DMS114 treated with DMSO at 0.1 percent for 48 hours (cell line): ENCODE data around the gene DPP3.
"Not testable (repeated sequence)": the region's sequence is repeated elsewhere in the genome, so short reads cannot be mapped to it uniquely, and the experiment has no call there.

Experiments
- DNase-seq: peaks from one replicate; lab custom pipeline; 2025; ENCODE audit not compliant: unreplicated experiment; lab: John Stamatoyannopoulos, UW

DPP3 gene

DNA sequence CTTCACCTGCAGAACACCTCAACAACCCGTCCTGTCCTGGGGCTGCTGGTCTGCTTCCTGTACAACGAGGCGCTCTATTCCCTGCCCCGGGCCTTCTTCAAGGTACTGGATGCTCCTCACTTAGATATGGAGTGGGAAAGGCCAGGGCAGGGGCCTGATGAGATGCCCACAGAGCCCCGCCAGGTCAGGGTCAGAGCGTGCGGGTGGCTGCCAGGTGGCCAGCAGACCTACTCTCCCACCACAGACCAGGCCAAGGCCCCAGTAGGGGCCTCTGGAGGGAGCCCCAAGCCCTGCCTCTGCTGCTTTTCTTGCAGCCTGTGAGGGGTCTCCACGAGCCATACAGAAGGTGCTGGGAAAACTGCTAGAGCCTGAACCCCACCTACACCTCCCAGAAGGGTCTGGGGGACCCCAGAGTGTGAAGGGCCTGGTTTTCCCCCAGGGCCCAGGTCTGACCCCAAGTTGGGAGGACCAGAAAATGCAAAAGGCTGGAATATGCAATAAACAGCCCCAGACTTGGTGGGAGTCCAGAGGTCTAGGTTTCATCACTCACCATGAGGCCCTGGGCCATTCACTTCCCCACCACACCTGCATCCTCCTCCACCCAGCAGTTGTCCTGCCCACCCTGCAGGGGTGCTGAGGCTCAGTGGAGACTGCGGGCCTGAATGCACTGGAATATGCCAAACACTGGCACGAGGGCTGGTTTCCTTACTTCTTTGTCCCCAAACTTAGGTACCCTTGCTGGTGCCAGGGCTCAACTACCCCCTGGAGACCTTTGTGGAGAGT, 50.9 kb downstream of the DPP3 start:
- DNase-seq, result no peak

DNA sequence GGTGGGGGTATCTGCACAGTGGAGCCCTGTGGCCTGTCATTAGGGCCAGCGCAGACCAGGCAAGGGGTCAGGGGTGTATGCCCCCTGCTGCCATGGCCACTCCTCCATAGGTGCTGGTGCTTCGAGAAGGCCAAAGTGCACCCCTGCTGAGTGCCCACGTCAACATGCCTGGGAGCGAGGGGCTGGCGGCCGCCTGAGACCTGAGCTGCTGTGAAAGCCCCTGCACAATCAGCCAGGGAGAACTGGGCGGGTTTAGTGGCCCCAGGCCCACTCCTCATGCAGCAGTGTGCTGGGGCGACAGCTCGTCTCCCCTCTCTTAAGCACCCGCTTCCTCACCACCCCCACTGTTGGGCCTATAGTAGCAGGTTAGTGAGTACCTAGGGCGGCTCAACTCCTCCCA, 51.6 kb downstream of the DPP3 start:
- no peak for DNase-seq

DNA sequence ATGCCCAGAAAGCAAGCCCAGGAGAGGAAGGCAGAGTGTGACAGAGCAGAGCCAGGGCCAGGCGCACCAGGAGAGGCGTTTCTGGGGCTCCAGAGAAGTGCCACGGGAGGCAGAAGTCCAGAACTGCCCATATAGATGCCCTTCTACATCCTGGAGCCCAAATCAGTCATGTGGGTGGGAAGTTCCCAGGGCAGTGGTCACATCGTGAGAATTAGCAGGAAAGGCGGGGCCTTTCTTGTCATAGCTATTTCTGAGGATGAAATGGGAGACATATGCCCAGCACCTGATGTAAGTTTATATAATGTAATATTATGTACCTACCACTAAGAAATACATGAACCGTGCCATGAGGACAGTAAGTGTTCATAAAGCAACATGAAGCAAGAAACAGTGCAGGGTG, 52.5 kb downstream of the DPP3 start:
- no peak for DNase-seq

DNA sequence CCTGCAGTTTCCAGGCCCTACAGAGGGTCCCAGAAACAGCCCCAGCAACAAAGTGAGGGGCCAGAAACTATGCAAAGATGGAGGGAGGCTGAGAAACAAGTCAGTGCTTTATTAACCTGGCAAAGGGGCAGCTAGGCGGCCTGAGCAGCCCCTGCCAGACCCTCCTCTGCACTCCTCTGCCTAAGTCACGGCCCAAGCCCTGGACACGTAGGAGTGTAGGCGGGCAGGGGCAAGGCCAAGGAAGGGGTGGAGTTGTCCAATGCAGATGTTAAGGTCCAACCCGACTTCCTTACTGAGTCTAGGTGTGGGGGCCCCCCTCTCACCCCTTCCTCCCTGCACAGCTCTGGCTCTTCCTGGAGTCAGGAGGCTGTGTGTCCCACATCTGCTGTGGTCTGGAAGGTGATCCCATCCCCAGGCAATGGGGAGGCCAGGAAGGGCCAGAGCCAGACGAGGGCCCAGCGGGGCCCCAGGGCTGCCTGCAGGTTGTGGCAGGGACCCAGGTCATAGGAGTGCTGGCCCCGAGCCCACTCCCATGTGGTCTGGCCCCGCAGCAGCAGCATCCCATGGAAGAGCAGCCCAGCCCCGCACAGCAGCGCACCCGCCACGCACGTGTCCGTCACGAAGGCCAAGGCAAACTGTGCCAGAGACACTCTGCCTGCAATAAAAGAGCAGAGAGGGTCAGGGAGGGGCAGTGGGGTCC, 59.1 kb downstream of the DPP3 start:
- no peak for DNase-seq

DNA sequence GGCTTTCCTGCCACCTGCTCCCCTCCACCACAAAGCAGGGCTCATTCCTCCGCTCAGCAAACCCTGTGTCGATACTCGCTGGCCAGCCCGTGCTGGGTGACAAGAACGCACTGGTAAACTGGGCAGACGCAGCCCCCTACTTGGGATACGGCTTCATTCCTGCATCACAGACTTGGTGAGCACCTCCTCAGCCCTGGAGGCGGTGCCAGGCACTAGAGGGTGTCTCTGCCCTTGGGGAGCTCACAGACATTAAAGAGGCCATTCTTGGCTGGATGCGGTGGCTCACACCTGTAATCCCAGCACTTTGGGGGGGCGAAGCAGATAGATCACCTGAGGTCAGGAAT, 59.6 kb downstream of the DPP3 start:
- no peak for DNase-seq

DNA sequence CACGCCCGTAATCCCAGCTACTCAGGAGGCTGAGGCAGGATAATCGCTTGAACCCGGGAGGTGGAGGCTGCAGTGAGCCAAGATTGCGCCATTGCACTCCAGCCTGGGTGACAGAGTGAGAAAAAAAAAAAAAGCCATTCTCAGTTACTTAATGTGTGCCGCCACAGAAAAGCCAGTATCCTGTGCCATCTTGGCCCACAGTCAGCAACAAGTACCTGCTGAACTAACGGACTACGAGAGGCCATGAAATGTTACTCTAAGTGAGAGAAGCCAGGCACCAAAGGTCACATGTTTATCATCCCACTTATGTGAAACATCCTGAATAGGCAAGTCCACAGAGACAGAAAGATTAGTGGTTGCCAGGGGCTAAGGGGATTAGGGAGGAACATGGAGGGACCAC, 60.4 kb downstream of the DPP3 start:
- not testable (repeated sequence) for DNase-seq

DNA sequence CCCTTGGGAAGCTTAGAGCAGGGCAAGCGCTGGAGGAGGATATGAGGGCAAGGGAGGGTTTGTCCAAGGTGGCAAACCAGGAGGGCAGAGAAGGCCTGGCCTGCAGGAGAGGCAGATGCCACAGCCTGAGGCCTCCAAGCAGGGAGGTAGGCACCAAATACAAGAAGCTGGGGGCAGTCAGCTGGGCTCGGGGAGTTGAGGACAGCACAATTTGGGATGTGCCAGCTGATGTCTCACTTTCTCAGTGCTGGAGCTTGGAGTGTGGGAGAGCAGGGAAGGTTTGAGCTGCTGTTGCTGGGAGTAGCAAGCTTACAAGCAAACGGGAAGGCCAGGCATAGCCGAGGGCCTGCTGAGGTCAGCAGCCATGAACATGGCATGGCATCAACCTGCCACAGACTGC, 61.7 kb downstream of the DPP3 start:
- DNase-seq, result no peak

DNA sequence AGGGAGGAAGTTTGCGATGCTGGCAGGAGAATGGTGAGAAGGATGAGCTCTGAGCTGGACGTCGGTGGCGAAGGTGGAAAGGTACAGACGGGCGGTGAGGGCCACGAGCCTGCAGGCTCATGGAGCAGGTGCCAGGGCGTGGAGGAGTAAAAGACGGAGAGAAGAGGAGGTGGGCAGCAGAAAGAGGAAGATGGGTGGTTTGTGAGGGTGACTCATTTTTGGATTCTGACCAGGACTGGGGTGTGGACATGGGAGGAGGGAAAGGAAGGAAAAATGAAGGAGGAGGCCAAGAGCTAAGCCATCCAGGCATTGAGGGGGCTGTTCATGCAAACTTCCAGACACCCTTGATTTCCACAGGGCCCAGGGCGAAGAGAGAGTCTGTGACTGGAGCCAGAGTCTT, 62.1 kb downstream of the DPP3 start:
- DNase-seq, result no peak

DNA sequence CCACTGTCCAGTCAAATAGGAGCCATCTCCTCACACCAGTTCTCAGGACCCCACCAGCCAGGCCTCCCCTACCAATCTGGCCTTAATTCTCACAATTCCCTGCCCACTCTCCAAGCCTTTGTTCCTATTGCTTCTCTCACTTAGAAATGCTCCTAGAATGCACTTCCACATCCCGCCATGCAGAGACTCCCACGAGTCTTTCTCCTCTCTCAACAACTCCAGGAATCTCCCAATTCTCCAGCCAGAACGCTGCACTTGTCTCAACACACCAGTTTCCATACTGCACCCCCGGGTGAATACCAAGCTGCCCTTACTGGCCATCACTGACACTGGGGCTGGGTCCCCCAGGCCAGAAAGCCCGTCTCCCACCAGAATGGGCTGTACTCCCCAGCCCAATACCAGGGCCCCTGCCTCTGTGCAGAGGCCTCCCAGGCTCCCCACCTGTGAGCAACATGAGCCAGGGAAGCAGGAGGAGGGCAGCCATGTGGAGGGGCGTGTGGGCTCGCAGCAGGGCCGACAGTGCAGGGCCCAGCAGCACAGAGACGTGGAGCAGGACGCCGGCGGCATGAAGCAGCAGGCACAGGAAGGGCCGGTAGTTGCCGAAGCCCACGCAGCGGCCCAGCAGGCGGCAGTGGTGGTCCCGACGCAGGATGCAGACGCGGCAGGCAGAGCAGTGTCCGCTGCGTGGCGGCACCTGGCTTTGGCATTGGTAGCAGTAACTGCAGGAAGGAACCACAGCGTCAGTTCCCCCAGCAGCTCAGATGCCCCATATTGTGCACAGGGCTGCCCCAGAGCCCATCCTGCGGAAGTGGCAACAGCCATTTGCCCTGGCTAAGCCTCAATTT, 63.3 kb downstream of the DPP3 start:
- DNase-seq, result peak; percentile 71

DNA sequence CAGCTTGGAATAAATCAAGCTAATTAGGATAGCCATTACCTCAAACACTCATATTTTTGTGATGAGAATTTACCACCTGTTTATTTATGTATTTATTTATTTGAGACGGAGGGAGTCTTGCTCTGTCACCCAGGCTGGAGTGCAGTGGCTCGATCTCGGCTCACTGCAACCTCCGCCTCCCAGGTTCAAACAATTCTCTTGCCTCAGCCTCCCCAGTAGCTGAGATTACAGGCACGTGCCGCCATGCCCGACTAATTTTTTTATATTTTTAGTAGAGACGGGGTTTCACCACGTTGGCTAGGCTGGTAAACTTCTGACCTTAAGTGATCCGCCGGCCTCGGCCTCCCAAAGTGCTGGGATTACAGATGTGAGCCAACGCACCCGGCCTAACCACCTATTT, 64.7 kb downstream of the DPP3 start:
- DNase-seq, result not testable (repeated sequence)

DNA sequence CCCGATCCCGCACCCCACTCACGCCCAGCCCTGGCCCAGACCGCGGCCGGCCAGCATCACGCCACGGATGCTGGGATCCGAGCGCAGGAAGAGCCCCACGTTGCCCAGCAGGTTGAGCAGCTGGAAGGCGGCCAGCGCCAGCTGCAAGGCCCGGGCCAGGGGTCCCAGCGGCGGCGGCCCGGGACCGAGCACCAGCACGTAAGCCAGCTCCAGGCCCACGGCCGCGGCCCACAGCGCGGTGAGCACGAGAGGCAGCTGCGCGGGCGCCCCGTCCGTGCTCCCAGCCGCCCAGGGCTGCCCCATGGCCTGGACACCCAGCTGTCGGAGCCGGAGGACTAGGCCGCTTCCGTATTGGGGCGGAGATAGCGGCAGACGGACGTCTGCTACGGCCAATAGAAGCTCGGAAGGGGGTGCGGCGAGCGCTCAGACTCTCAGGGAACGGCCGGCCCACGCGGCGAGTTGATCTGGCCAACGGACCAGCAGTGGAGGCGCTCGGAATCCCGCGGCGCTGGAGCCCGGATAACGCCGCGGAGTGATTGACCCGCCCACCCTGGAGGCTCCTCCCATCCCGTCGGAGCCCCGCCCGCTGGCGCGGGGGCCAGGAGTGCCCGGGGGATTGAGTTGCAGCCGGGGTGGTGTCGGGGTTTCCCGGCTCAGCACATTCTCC, 65.6 kb downstream of the DPP3 start, which contains the start of gene ZDHHC24:
ZDHHC24 (minus strand) TSS at position 348 of the 667 bp plus-strand sequence; CDS start at position 303, 45 bp downstream.
- peak; percentile 94 for DNase-seq

DNA sequence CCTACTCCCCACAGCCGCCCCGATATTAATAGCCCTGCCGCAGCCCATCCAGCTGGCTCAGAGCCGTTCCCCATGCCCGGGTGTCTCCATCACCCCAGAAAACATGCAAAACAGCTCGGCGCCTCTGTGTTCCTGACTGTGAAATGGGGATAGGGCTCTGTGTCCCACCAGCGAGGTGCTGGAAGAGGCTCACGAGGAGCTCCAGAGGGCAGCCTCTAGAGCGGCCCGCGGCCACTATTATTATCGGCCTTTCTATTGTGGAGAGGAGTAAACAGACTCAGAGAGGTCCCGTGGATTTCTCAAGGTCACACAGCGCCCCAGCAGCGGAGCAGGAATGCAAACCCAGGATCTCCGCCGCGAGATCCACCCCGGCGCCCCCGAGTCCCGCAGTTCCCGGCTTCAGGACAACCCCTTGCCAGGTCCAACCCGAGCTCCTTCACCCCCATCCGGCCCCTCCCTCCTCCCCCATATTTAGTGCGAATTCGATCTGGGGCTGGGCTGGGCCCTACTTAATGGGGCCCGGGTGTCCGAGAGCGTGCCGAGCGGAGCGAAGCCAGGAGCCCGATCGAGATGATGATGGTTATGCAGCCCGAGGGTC, 66.2 kb downstream of the DPP3 start, which contains the start of gene ACTN3:
ACTN3 (plus strand) TSS at position 536 of the 598 bp plus-strand sequence; CDS start at position 571, 35 bp downstream.
- peak; percentile 17 for DNase-seq

DNA sequence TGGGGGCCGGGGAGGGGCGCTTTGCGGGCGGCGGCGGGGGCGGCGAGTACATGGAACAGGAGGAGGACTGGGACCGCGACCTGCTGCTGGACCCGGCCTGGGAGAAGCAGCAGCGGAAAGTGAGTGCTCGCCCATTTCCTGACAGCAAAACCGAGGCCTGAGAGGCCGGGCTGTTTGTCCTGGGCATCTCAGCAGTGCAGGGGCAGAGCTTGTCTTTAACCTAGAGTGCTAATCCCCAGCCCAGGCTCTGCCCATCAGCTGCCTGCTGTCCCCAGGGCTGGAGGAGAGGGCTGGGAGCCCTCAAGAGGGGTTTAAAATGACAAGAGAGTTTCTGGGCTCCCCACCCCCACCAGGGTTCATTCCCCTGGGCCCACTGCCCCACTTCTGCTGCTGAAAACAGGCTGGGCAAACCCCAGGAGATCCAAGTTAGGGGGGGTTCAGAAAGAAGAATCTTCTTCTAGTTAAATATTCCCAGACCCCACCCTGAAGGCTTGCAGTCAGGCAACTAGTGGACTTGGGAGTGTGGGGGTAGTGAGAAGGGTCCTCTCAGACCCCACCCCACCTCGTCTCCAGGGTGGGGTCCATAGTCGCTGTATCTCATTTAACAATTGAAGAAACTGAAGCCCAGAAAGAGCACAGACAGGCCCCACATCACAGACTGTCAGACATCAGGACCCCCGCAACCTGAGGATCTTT, 66.9 kb downstream of the DPP3 start:
- DNase-seq, result no peak

DNA sequence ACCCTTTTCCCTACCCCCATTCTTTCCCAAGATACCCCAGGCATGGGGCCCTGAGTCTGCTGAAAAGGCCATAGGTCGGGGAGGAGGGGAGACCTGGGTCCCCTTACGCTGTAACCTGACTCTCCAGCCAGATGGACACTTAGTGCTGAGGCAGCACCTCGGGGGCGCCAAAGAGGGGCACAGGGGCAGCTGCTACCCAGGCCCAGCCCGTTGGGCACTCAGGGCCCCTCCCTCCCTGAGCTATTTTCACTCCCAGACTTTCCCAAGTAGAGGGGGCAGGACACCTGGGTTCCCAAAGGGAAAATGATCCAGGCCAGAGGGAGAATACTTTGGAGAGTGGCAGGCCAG, 67.4 kb downstream of the DPP3 start:
- DNase-seq, result no peak

DNA sequence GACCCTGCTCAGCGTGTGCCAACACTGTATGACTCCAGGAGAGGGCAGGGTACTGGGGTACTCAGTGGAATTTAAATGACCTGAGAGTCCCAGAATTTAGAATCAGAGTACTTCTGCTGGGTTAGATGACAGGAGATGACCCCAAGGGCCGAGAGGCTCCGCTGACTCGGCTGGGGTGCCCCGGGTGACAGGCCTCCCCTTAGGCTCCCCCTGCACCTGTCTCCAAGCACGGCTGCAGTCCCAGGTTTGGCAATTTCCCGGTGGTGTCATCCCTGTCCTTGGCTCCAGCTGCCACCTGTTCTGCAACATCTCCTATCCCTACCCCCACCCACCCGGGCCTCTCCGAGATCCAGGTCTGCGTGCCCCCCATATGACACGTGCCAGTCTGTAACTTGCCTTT, 67.8 kb downstream of the DPP3 start:
- DNase-seq, result no peak

DNA sequence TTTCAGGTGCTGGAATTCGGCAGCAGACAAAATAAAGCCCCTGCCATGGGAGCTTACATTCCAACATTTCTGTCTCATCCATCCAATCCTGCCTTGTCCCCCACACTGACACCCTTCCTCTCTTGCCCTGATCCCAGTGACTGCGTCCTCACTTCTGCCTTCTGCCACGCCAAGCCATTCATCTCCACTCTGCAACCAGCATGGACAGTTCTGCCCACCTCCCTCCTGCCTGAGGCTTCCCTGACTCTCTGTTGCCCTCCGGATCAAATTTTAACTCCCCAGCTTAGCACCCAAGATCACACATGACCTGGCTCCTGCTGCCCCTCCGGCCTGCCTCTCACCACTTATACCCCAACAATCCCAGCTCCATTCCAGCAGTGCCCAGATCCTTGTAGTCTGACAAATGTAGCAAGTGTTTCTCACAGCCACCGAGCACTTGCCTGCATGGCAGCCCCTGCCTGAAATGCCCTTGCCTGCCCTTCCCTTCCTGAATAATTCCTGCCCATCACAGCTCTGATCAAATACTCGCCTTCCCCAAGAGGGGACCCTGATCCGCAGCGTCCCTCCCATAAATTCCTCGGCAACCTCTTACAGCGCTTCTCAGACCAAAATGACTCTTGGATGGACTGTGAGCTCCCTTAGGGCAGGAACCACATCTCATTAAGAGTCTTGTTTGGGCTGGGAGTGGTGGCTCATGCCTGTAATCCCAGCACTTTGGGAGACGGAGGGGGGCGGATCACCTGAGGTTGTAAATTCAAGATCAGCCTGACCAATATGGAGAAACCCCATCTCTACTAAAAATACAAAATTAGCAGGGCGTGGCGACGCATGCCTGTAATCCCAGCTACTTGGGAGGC, 68.8 kb downstream of the DPP3 start:
- DNase-seq, result no peak

DNA sequence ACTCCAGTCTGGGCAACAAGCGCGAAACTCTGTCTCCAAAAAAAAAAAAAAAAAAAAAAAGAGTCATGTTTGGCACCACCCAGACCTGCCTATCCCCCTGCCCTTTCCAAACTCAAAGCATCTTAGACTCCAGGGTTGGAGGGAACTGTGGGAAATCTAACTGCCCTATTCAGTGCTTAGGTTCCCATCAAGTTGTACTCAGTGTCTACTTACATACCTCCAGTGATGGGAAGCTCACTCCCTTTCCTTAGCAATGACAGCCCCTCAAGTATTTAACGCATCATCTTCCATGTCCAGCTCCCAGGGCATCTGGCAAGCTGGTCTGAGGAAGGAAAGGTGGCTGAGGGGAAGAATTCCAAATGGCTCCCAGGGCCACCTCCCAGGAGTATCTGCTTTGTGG, 69.5 kb downstream of the DPP3 start:
- no peak for DNase-seq

DNA sequence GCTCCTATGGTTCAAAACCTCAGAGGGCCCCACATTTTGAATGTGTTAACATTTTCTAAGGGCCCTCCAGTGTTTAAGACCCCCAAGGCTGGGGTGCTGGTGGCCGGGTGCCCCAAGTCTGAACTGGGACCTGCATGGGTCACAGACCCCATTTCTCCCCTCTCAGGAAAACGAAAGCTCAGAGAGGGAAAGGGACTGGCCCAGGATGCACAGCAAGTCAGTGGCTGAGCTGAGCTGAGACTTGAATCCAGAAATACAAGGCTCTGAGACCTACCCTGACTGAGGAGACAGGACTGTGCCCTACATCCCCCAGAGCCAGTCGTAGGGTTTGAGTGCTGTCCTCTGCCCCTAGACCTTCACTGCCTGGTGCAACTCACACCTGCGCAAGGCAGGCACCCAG, 70.7 kb downstream of the DPP3 start:
- no peak for DNase-seq

DNA sequence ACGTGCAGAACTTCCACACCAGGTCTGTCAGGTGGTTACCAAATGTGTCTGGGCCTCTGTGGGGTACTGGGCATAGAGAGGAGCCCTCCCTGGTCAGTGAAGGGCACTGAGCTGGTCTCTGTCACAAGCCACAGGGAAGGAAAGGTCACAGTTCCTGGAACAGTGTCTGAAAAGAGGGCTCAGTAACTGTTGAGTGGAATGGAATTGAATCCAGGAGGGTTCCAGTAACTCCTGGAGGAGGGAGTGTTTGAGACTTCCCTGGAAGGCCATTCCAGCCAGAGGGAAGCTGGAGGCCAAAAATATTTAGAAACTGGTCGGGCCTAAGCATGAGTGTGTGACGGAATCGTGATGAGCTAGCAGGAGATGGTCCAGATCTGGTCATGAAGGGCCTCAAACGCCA, 74.4 kb downstream of the DPP3 start:
- no peak for DNase-seq
